SK-N-SH (cell line): ENCODE data around the gene QSER1. TPM values are rescaled to one million over a fixed set of nuclear protein-coding genes. Genes with fewer than 3 reads are reported as not detected.

Source experiments
- CTCF ChIA-PET: fragments of 300-600, 350-600 bp; formaldehyde crosslinking; extraction: SDS; loops from one replicate; lab custom pipeline; 2021; lab: Yijun Ruan, JAX
- POLR2A ChIA-PET: fragments of 350-600 bp; sonication (Branson Sonifier 250); formaldehyde crosslinking; extraction: SDS; loops from one replicate; lab custom pipeline; 2020; ENCODE audit warnings: antibody characterized with exemption, inconsistent platforms; lab: Yijun Ruan, JAX
- DNase-seq: peaks from one replicate; pipeline ENCODE4 v3.0.0; 2012
- H2AFZ ChIP-seq: fragments of 200-600 bp; sonication (generic); 2 replicates; pipeline ENCODE4 v1.8.1; 2016; ENCODE audit warnings: antibody characterized with exemption, mild to moderate bottlenecking, low read depth
- H3F3A ChIP-seq: fragments of 200-600 bp; sonication (generic); replicated peaks from 2 replicates; pipeline ENCODE3; 2016; ENCODE audit warnings: antibody characterized with exemption, mild to moderate bottlenecking; ENCODE audit not compliant: insufficient read depth
- H3K27ac ChIP-seq, 2 experiments: fragments of 200-500 bp in 1 of 2; fragments of 200-600 bp in 1 of 2; sonication (Bioruptor generic) in 1 of 2; sonication (generic), shearing (Covaris generic) in 1 of 2; 2 replicates each; pipeline versions ENCODE4 v1.5.1 to v1.6.1; 2014 to 2016; ENCODE audit warnings: low read depth in 2 of 2, inconsistent platforms in 1 of 2, low read length in 1 of 2, mild to moderate bottlenecking in 1 of 2, mixed read lengths in 1 of 2
- H3K27me3 ChIP-seq: fragments of 200-600 bp; sonication (generic), shearing (Covaris generic); 2 replicates; pipeline ENCODE4 v1.6.1; 2016; ENCODE audit warnings: mixed run types; ENCODE audit not compliant: insufficient read depth
- H3K36me3 ChIP-seq, 2 experiments: fragments of 200-500 bp in 1 of 2; fragments of 200-600 bp in 1 of 2; sonication (Bioruptor generic) in 1 of 2; sonication (generic) in 1 of 2; replicated peaks in 1 of 2; 2 replicates each; pipeline versions ENCODE3 to v1.5.1; 2014 to 2016; ENCODE audit warnings: low read length in 1 of 2, mild to moderate bottlenecking in 1 of 2; ENCODE audit not compliant: insufficient read depth in 2 of 2, control insufficient read depth in 1 of 2
- H3K4me1 ChIP-seq, 2 experiments: fragments of 200-500 bp in 1 of 2; fragments of 200-600 bp in 1 of 2; sonication (Bioruptor generic) in 1 of 2; sonication (generic), shearing (Covaris generic) in 1 of 2; 2 replicates each; pipeline versions ENCODE4 v1.5.1 to v1.6.1; 2014 to 2016; ENCODE audit warnings: low read depth in 1 of 2, low read length in 1 of 2, mixed run types in 1 of 2; ENCODE audit not compliant: insufficient read depth in 2 of 2, control insufficient read depth in 1 of 2
- H3K4me2 ChIP-seq: fragments of 200-600 bp; sonication (generic), shearing (Covaris generic); 2 replicates; pipeline ENCODE4 v1.6.1; 2017; ENCODE audit warnings: mixed run types
- H3K4me3 ChIP-seq, 2 experiments: fragments of 200-500 bp in 1 of 2; fragments of 200-600 bp in 1 of 2; sonication (Bioruptor generic) in 1 of 2; sonication (generic), shearing (Covaris generic) in 1 of 2; 2 replicates each; pipeline versions ENCODE4 v1.5.1 to v1.8.1; 2014 to 2016; ENCODE audit warnings: low read depth in 2 of 2, inconsistent platforms in 1 of 2, low read length in 1 of 2, mild to moderate bottlenecking in 1 of 2, mixed read lengths in 1 of 2, moderate library complexity in 1 of 2
- H3K79me2 ChIP-seq: fragments of 200-600 bp; sonication (generic); 2 replicates; pipeline ENCODE4 v1.8.1; 2017; ENCODE audit warnings: mild to moderate bottlenecking; ENCODE audit not compliant: insufficient read depth
- H3K9ac ChIP-seq: fragments of 200-600 bp; sonication (generic); 2 replicates; pipeline ENCODE4 v1.6.1; 2017; ENCODE audit warnings: mixed run types
- H3K9me2 ChIP-seq: fragments of 200-600 bp; sonication (generic); 2 replicates; pipeline ENCODE4 v1.6.1; 2017; ENCODE audit warnings: mixed run types
- H3K9me3 ChIP-seq: fragments of 200-600 bp; sonication (generic); 2 replicates; pipeline ENCODE4 v1.6.1; 2017; ENCODE audit warnings: mixed run types, mild to moderate bottlenecking, moderate library complexity
- H4K20me1 ChIP-seq: fragments of 200-600 bp; sonication (generic); 2 replicates; pipeline ENCODE4 v1.6.1; 2017; ENCODE audit warnings: mild to moderate bottlenecking, mixed run types; ENCODE audit not compliant: insufficient read depth
- CHD2 ChIP-seq: fragments of 150-350 bp; IDR thresholded peaks from 2 replicates; pipeline ENCODE4 v1.6.1; 2018; ENCODE audit warnings: low read length; ENCODE audit not compliant: partially characterized antibody
- ELF1 ChIP-seq: IDR thresholded peaks from 2 replicates; pipeline ENCODE4 v1.4.0; 2012
- GABPA ChIP-seq: IDR thresholded peaks from 2 replicates; pipeline ENCODE4 v1.4.0; 2012; ENCODE audit warnings: low read depth, mild to moderate bottlenecking
- IRF3 ChIP-seq: fragments of 150-350 bp; IDR thresholded peaks from 2 replicates; pipeline ENCODE4 v1.6.1; 2016; ENCODE audit warnings: mild to moderate bottlenecking, low read depth, low read length
- JUND ChIP-seq: IDR thresholded peaks from 2 replicates; pipeline ENCODE4 v1.4.0; 2012
- MAX ChIP-seq: IDR thresholded peaks from 2 replicates; pipeline ENCODE4 v1.4.0; 2012; ENCODE audit warnings: low read depth
- MXI1 ChIP-seq: IDR thresholded peaks from 2 replicates; pipeline ENCODE4 v1.6.1; 2012; ENCODE audit warnings: mild to moderate bottlenecking, low read depth, low read length, improper control_type of control experiment
- REST ChIP-seq: IDR thresholded peaks from 2 replicates; pipeline ENCODE4 v1.6.1; 2012; ENCODE audit warnings: mild to moderate bottlenecking, low read depth, low read length, moderate library complexity
- RFX5 ChIP-seq: IDR thresholded peaks from 2 replicates; pipeline ENCODE4 v1.6.1; 2012; ENCODE audit warnings: mild to moderate bottlenecking, improper control_type of control experiment, low read length
- SMC3 ChIP-seq: IDR thresholded peaks from 2 replicates; pipeline ENCODE4 v1.6.1; 2012; ENCODE audit warnings: low read depth, low read length, improper control_type of control experiment
- TAF1 ChIP-seq: IDR thresholded peaks from 2 replicates; pipeline ENCODE4 v1.6.1; 2012; ENCODE audit warnings: low read depth, mild to moderate bottlenecking, low read length, moderate library complexity, borderline replicate concordance
- USF1 ChIP-seq: IDR thresholded peaks from 2 replicates; pipeline ENCODE4 v1.4.0; 2012; ENCODE audit warnings: low read depth, borderline replicate concordance
- YY1 ChIP-seq: IDR thresholded peaks from 2 replicates; pipeline ENCODE4 v1.4.0; 2012; ENCODE audit warnings: low read depth, mild to moderate bottlenecking
- ZBTB33 ChIP-seq: IDR thresholded peaks from 2 replicates; pipeline ENCODE4 v1.4.0; 2012; ENCODE audit warnings: low read depth, borderline replicate concordance
- WGBS: methylation state at CpG from one replicate; pipeline ENCODE4 v1.1.6; 2017; ENCODE audit warnings: low lambda C conversion rate; 5-methylcytosine and 5-hydroxymethylcytosine counted together
- polyA plus RNA-seq, 3 experiments: library from polyadenylated mRNA; depleted of rRNA; stranded (reverse); fragments of >200 nt; gene quantifications; 2 replicates each; pipeline ENCODE4 v1.2.3, GENCODE V29; 2012

Gene QSER1
- polyA plus RNA-seq, 1 of the 3 experiments (the other 2 are of a cell fraction): 4.2 TPM

GRCh38 chr11:33021937-33022336, 129.3 kb downstream of the QSER1 start:
- TF ChIP-seq YY1: no peak
- TF ChIP-seq MAX: no peak
- TF ChIP-seq ZBTB33: no peak
- DNase-seq: no peak
- Histone ChIP-seq H3K4me2 (no peak overlapping the region), H2AFZ (no peak overlapping the region), H3K36me3 (no peaks in the 10 kb centered on the region), H3K9me2 (no peaks in the 10 kb centered on the region), H3K9ac (no peak overlapping the region), H3K9me3 (no peaks in the 10 kb centered on the region), H3K79me2 (peaks cover 75% of the 10 kb centered on the region), H3K27ac (no peak overlapping the region), H4K20me1 (no peaks in the 10 kb centered on the region), H3K4me1 (peaks cover 2 to 24% of the 10 kb centered on the region in 2 experiments; a peak in 3 of 4 replicates), H3K4me3 (no peak overlapping the region), H3F3A (peaks cover 15% of the 10 kb centered on the region), H3K27me3 (no peaks in the 10 kb centered on the region)
- WGBS: 32% methylated on average over 1 of the region's 1 CpG
- POLR2A ChIA-PET: interaction anchor here (1.4 kb wide), 1 partner anchor 18 kb away, joined by 5 read pairs; the partner anchor contains the start of gene TCP11L1
- CTCF ChIA-PET: interaction anchor here (1.0 to 1.7 kb wide), 6 partner anchors 10 to 139 kb away, joined by 3 to 5 read pairs (median 4); partner anchors contain the start of genes CSTF3 and TCP11L1

GRCh38 chr11:33025339-33025722, 132.7 kb downstream of the QSER1 start:
- H3K27me3 ChIP-seq: no peaks in the 10 kb centered on the region
- peaks cover 2 to 34% of the 10 kb centered on the region in 2 experiments for H3K4me1 ChIP-seq
- DNase-seq: no peak
- CTCF ChIA-PET: interaction anchor here (0.9 kb wide), 1 partner anchor 47 kb away, joined by 3 read pairs; no protein-coding TSS in a partner anchor
- H4K20me1 ChIP-seq: no peaks in the 10 kb centered on the region
- no peak overlapping the region for H3K27ac ChIP-seq
- H3K4me3 ChIP-seq: no peak overlapping the region
- H3K9ac ChIP-seq: no peak overlapping the region
- no peak overlapping the region for H2AFZ ChIP-seq
- H3K4me2 ChIP-seq: no peak overlapping the region
- 90% methylated on average over 3 of the region's 3 CpGs for WGBS
- peaks cover 50% of the 10 kb centered on the region for H3K79me2 ChIP-seq
- peaks cover 0 to 9% of the 10 kb centered on the region in 2 experiments for H3K36me3 ChIP-seq
- no peak for TF ChIP-seq GABPA
- no peak for TF ChIP-seq ELF1
- TF ChIP-seq IRF3: no peak
- no peak for TF ChIP-seq USF1
- no peak for TF ChIP-seq REST
- TF ChIP-seq JUND: no peak
- TF ChIP-seq TAF1: no peak
- no peak for TF ChIP-seq SMC3
- TF ChIP-seq MXI1: no peak
- TF ChIP-seq ZBTB33: no peak
- TF ChIP-seq RFX5: no peak
- no peak for TF ChIP-seq CHD2
- H3F3A ChIP-seq: peaks cover 35% of the 10 kb centered on the region
- H3K9me2 ChIP-seq: no peaks in the 10 kb centered on the region
- POLR2A ChIA-PET: no interaction called here
- no peaks in the 10 kb centered on the region for H3K9me3 ChIP-seq
